Breast epithelium (tissue), 4 donors: ENCODE measurements around the gene SET. TPM values are rescaled to one million over a fixed set of nuclear protein-coding genes. Genes with fewer than 3 reads are reported as not detected.
"Not testable (repeated sequence)": the region's sequence is repeated elsewhere in the genome, so short reads cannot be mapped to it uniquely, and the experiment has no call there.

Experiments
- DNase-seq, 2 donors: peaks; one replicate each; pipeline ENCODE4 v3.0.0-alpha.2; 2019; ENCODE audit warnings: low spot score in 2 of 2
- H3K27ac ChIP-seq, 2 donors: fragments of 200-600 bp; sonication (generic) in 1 of 2; one replicate each; pipeline ENCODE4 v1.5.1; 2016 to 2019; ENCODE audit warnings: mild to moderate bottlenecking in 1 of 2
- H3K27me3 ChIP-seq, 2 donors: fragments of 200-600 bp; sonication (generic) in 1 of 2; one replicate each; pipeline versions ENCODE4 v1.5.1 to v1.6.0; 2017 to 2019; ENCODE audit warnings: control low read depth in 1 of 2, mild to moderate bottlenecking in 1 of 2
- H3K36me3 ChIP-seq: fragments of 200-600 bp; one replicate; pipeline ENCODE4 v1.5.1; 2019
- H3K4me1 ChIP-seq, 2 donors: fragments of 200-600 bp; sonication (generic); one replicate each; pipeline ENCODE4 v1.5.1; 2016 to 2019; ENCODE audit warnings: control low read depth in 1 of 2
- H3K4me3 ChIP-seq, 3 donors: fragments of 200-600 bp; sonication (generic); 1 replicate in 2 of 3; 2 replicates in 1 of 3; pipeline ENCODE4 v1.5.1; 2016 to 2019; ENCODE audit warnings: mild to moderate bottlenecking in 3 of 3, moderate library complexity in 2 of 3
- H3K9me3 ChIP-seq, 2 donors: fragments of 200-600 bp; sonication (generic) in 1 of 2; one replicate each; pipeline ENCODE4 v1.5.1; 2016 to 2019; ENCODE audit warnings: control low read depth in 1 of 2
- CTCF ChIP-seq, 3 donors: fragments of 450-650 bp; IDR thresholded peaks; one replicate each; pipeline ENCODE4 v1.5.1; 2016 to 2017; ENCODE audit warnings: antibody characterized with exemption in 3 of 3, mild to moderate bottlenecking in 3 of 3, moderate library complexity in 3 of 3
- POLR2A ChIP-seq: fragments of 450-650 bp; IDR thresholded peaks from one replicate; pipeline ENCODE4 v1.6.1; 2016; ENCODE audit warnings: antibody characterized with exemption, mild to moderate bottlenecking, moderate library complexity
- POLR2AphosphoS5 ChIP-seq, 3 donors: sonication (generic); formaldehyde crosslinking; IDR thresholded peaks; one replicate each; pipeline ENCODE4 v1.6.1; 2017; ENCODE audit warnings: antibody characterized with exemption in 3 of 3
- intact Hi-C: fragments of 100-400 bp; cut with DNase I; formaldehyde crosslinking; loops from one replicate; pipeline ENCODE4 v1.15.1; 2023; ENCODE audit warnings: low total_unique reads
- total RNA-seq, 3 donors: library from RNA; depleted of rRNA; stranded (reverse); fragments of >200 nt; gene quantifications; one replicate each; pipeline ENCODE4 v1.1.0, GENCODE V29; 2016

SET gene
- total RNA-seq: 100 to 1,000 TPM; 142 to 168 (median 158) TPM

- TF ChIP-seq POLR2A: no peak
- TF ChIP-seq CTCF (IDR thresholded peaks at IDR 0.05): peak in 1 of 3 donors; percentile 10
- peak in 2 of 3 donors; percentile 41 to 85 for TF ChIP-seq POLR2AphosphoS5 (IDR thresholded peaks at IDR 0.05)
- no peaks in the 10 kb centered on the region for H3K27me3 ChIP-seq
- H3K4me1 ChIP-seq: peaks cover 4 to 16% of the 10 kb centered on the region in 2 donors
- peak within 1 kb of the TSS; percentile 88 to 96 for H3K27ac ChIP-seq
- no peaks in the 10 kb centered on the region for H3K9me3 ChIP-seq
- intact Hi-C loops: no loop called here
- peak; percentile 88 to 92 for DNase-seq
- peak within 1 kb of the TSS; percentile 69 to 95 (median 83) for H3K4me3 ChIP-seq
- no peaks in the 10 kb centered on the region for H3K36me3 ChIP-seq
Observed at GRCh38 chr9:128688501-128689292, at the start of gene SET. TSS of gene SET (plus strand) at chr9:128689222. CDS start at chr9:128689583, 361 bp downstream.

GRCh38 chr9:128640603-128641002 is 48.4 kb upstream of the SET start:
- no peak overlapping the region for H3K4me3 ChIP-seq
- intact Hi-C loops: no loop called here
- no peak for DNase-seq
- peaks cover 0 to 6% of the 10 kb centered on the region in 2 donors for H3K4me1 ChIP-seq
- H3K27me3 ChIP-seq: no peaks in the 10 kb centered on the region
- H3K9me3 ChIP-seq: no peaks in the 10 kb centered on the region
- H3K27ac ChIP-seq: no peak overlapping the region
- TF ChIP-seq CTCF (IDR thresholded peaks at IDR 0.05) (no peak), POLR2A (no peak), POLR2AphosphoS5 (IDR thresholded peaks at IDR 0.05) (no peak)
- no peaks in the 10 kb centered on the region for H3K36me3 ChIP-seq

- H3K27me3 ChIP-seq: no peaks in the 10 kb centered on the region
- intact Hi-C loops: no loop called here
- no peak overlapping the region for H3K4me3 ChIP-seq
- H3K4me1 ChIP-seq: no peaks in the 10 kb centered on the region
- no peak for TF ChIP-seq CTCF (IDR thresholded peaks at IDR 0.05)
- no peak for TF ChIP-seq POLR2A
- no peak for TF ChIP-seq POLR2AphosphoS5 (IDR thresholded peaks at IDR 0.05)
- H3K36me3 ChIP-seq: no peaks in the 10 kb centered on the region
- DNase-seq: no peak
- no peaks in the 10 kb centered on the region for H3K9me3 ChIP-seq
- H3K27ac ChIP-seq: no peak overlapping the region
Observed at GRCh38 chr9:128642675-128643245, 46.3 kb upstream of the SET start.

- no peaks in the 10 kb centered on the region for H3K36me3 ChIP-seq
- no peaks in the 10 kb centered on the region for H3K4me1 ChIP-seq
- intact Hi-C loops: no loop called here
- no peak for TF ChIP-seq POLR2AphosphoS5 (IDR thresholded peaks at IDR 0.05)
- no peak for TF ChIP-seq POLR2A
- no peak for TF ChIP-seq CTCF (IDR thresholded peaks at IDR 0.05)
- no peak for DNase-seq
- H3K9me3 ChIP-seq: no peaks in the 10 kb centered on the region
- H3K27me3 ChIP-seq: no peaks in the 10 kb centered on the region
- no peak overlapping the region for H3K27ac ChIP-seq
- H3K4me3 ChIP-seq: no peak overlapping the region
Observed at GRCh38 chr9:128643519-128644300, 45.3 kb upstream of the SET start.

GRCh38 chr9:128648206-128648605 is 40.8 kb upstream of the SET start:
- H3K9me3 ChIP-seq, DNase-seq, H3K36me3 ChIP-seq, H3K4me1 ChIP-seq, H3K4me3 ChIP-seq, intact Hi-C loops, H3K27ac ChIP-seq, H3K27me3 ChIP-seq: not testable (repeated sequence)
